HTERT RPE-1 (cell line): ENCODE data around the gene LSM8.
"Not testable (repeated sequence)": the region's sequence is repeated elsewhere in the genome, so short reads cannot be mapped to it uniquely, and the experiment has no call there.

Experiments
- in situ Hi-C: fragments of 300-500 bp; cut with MboI; formaldehyde crosslinking; loops from 4 replicates; pipeline ENCODE4 v1.14.3; 2020; ENCODE audit warnings: low sequenced_read_pairs

LSM8 gene

DNA sequence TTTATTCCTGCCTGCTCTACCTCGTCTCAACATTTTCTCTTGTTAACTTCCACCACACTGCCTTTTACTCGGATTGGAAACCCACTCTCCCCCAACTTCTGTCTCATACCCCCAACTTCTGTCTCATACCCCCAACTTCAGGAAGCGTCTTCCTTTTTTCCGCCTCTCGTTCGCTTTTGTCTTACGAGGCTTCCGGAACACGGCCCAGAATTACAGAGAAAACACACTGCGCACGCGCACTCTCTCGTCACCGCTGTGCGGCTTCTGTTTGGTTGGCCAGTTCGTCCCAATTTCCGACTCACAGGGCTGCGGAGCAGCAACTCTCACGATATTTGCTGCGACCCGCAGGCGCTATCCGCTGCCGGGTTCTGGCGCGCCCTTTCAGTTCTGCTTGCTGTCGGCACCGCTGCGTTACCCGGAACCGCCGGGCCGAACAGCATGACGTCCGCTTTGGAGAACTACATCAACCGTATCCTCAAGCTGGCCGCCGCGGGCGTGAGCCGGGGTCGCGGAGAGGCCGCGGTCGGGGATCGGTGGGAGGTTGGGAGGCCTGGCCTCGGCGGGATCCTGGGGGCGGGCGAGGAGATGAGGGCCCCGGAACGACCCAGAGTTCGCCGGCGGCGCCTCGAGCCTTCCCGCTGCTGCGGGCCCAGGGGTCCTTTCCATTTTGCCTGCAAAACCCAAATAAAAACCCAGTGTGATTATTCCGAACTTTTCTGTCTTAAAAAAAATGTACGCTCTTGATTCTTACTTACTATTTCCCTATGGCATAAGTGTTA is at the start of gene LSM8:
LSM8 (plus strand) TSS at position 379 of the 779 bp plus-strand sequence; CDS start at position 439, 60 bp downstream.
- in situ Hi-C loops, result no loop called here

DNA sequence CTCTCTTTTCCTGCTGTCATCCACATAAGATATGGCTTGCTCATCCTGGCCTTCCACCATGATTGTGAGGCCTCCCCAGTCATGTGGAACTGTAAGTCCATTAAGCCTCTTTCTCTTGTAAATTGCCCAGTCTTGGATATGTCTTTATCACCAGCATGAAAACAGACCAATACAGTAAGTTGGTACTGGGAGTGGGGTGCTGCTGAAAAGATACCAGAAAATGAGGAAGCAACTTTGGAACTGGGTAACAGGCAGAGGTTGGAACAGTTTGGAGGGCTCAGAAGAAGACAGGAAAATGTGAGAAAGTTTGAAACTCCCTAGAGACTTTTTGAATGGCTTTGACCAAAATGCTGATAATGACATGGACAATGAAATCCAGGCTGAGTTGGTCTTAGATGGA is 49.5 kb upstream of the LSM8 start:
- in situ Hi-C loops, result not testable (repeated sequence)

DNA sequence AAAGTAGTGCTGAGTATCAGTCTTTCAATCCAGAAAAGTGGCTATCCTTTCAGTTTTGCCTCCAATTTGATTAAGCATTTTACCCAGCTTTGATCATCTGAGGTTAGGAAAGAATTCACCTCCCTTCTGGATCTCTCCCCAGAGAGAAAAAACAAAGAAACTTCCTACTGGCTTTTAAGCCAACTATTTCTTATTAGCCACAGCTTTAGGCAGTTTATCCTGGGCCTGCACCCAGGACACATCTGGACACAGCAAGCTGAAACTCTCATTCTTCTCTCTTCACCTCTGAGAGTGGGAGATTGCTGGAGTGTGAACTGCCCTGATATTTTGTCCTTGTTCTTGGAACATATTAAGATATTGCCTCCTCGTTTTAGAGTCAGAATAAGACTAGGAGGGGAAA is 43.5 kb upstream of the LSM8 start:
- in situ Hi-C loops, result no loop called here

DNA sequence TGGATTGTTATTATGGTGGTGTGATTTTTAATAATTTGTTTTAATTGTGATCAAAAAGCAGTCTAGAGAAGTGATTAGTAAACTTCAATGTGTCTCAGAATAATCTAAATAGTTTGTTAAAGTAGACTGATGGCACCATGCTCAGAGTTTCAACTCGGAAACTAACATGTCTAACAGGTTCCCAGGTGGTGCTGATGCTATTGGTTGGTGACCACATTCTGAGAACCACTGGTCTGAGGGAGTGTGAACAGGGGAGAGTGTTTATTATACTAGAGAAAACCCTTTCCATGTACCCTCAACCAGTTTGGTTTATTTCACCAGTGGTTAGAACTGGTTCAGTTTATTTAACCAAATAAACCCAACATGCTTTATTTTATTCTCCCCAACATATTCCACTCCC is 42.0 kb upstream of the LSM8 start:
- in situ Hi-C loops, result no loop called here

DNA sequence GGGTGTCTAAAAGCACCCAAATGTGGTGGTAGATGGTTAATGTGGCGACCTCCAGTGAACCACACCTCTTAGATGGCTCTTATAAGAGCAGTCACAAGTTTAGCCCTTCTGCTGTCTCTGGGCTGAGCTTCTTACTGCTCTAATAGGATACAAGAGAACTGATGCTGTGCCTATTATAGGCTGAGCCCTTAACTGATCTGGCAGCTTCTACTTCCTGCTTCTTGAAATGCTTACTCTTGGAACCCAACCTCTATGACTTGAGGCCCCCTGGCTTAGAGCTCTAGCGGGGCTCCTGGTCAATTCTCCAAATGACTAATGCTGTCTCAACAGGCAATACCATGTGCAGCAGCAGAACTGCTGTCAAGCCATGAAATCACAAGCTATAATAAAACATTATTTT is 35.0 kb upstream of the LSM8 start:
- in situ Hi-C loops, result no loop called here

DNA sequence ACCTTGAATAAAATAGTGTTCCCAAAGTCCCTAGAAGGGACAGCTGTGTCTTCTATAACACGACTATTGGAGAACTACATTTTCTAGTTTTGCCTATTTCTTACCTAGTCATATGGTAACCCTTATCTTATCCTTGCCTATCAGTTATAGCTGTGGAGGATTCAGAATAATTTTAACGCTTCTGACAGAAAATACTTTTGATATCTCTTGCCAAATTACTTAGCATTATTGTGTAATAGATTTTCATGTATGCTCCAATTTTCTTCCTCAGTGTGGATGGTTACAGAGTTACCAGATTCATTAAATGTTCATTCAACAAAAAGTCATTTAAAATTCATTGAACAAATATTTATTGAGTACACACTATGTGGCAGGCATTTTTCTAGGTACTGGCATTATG is 34.6 kb upstream of the LSM8 start:
- in situ Hi-C loops, result no loop called here

DNA sequence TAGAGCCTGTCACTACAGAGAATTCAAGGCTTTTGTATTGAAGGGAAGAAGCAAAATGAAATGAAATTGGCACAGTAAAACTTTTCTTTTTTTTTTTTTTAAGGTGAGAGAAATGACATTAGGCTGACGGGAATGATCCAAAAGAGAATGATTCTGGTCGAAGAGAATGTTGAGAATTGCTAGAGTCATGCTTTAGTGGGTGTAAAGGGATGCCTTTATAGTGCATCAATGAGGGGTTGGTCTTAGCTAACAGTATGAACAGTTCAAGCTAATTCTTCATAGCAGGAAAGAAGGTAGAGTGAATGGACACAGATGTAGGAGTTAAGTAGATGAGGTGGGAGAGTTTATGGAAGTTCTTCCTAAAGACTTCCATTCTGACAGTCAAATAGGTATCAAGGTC is 32.3 kb upstream of the LSM8 start:
- in situ Hi-C loops, result no loop called here

DNA sequence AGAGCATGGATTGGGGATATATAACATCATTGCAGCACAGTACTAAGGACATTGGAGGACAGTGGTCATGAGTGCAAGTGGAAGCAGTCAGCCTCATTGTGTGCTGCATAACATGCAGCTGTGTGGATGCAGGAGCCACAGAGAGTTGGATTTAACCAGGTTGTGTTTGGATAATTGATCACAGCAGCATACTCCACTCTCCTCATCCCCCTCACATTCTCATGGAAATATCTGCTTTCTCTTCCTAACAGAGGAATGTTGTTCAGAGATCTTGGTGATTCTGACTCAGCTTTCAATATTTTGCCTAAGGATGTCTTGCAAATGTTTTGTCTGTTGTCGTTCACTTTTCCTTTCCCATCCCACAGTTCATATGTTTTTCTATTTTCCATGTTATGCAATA is 31.8 kb upstream of the LSM8 start:
- in situ Hi-C loops, result no loop called here

DNA sequence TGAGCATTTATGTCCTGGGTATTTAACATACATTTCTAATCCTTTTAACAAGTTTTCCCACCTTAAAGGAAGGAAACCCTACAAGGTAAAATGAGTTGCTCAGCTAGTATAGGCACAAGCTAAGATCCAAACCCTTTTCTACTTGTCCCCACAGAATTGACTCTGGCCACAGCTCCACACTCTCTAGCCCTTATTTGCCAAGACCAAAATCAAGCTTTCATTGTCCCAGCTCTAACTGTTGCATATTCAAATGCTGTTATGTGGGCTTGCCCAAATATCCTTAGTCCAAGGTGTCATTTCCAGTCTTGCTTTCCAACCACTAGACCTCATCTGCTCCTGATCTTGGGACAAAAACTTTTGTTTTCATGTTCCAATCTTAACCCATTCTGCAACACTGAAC is 31.3 kb upstream of the LSM8 start:
- in situ Hi-C loops, result no loop called here

DNA sequence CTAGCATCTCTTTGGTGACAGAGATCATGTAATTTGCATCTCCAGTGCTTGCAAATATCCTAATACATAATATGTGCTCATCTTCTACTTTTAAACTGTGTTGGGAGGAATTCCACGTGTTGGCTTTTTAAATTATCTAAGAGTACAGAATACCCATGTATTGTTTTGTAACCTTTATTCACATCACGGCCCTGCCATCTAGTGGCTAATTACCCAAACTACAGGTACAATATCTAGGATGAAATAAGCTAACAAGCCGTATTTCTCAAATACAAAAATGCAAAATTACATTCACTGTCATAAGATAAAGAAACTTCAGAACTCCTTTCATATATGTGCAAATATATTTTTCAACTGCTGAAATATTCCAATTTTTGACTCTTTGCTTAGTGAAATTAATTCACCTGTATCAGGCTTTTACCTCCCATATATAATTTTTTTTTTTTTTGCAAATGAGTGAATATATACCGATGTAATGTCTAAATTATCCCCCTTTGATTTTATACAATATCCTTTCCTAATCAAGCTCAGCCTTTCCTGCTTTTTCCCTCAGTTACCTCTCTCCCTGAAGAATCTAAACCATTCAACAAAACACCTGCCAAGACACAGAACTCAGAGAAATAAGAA is 30.3 kb upstream of the LSM8 start:
- in situ Hi-C loops, result no loop called here

DNA sequence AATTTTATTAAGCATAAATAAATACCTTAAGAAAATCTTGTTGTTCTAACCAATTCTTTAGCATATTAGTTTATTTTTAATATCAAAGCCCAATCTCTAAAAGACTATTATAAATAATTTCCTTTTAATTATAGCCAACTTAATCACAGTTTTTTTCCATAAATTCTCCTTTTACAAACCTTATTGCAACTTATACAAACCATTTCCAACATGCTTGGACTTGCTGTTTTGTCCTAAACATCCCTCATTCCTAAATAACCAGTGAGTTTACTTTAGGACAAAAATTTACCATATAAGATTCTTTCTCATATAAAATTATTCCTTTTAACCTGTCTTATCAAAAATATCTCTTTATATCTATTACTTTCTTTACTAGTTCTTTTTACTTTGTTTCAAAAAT is 25.2 kb upstream of the LSM8 start:
- in situ Hi-C loops, result no loop called here

DNA sequence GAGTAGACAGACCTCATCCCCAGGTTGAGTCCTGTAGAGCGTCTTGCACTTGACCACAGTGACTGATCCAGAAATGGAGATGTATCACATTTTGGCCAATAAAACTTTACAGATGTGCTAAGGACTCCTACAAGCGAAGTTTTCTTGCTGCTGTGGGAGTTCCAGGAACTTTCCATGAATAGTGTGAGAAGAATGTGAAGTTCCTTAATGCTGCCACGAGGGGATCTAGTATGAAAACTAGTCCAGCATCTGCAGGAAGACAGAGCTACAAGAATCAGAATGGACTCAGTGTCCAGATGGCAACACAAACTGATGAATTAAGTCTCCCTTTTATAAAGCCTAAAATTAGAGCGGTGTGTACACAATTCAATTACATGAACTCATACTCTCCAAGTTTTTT is 14.8 kb upstream of the LSM8 start:
- in situ Hi-C loops, result no loop called here

DNA sequence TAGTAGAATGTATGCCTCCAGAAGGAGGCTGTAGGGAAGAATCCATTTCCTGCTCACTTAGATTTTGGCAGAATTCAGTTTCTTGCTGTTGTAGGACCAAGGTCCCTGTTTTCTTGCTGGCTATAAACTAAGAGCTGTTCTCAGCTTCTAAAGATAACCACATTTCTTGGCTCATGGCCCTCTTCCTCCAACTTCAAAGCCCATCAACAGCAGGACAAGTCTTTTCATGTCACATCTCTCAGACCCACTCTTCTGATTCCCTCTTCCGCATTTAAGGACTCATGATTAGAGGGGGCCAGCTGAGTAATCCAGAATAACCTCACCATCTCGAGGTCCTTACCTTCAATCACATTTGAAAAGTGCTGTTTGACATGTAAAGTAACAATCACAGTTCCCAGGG is 8.2 kb upstream of the LSM8 start:
- in situ Hi-C loops, result no loop called here

DNA sequence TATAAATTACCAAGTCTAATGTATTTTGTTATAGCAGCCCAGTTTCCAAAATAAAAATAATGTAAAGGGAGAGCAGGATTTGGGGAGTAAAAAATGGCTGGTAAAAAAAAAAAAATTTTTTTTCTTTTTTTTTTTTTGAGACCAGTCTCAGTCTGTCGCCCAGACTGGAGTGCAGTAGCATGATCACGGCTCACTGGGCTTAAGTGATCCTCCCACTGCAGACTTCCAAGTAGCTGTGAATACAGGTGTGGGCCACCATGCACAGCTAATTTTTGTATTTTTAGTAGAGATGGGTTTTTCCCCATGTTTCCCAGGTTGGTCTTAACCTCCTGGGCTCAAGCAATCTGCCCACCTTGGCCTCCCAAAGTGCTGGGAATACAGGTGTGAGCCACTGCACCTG is 4.8 kb upstream of the LSM8 start:
- in situ Hi-C loops, result no loop called here

DNA sequence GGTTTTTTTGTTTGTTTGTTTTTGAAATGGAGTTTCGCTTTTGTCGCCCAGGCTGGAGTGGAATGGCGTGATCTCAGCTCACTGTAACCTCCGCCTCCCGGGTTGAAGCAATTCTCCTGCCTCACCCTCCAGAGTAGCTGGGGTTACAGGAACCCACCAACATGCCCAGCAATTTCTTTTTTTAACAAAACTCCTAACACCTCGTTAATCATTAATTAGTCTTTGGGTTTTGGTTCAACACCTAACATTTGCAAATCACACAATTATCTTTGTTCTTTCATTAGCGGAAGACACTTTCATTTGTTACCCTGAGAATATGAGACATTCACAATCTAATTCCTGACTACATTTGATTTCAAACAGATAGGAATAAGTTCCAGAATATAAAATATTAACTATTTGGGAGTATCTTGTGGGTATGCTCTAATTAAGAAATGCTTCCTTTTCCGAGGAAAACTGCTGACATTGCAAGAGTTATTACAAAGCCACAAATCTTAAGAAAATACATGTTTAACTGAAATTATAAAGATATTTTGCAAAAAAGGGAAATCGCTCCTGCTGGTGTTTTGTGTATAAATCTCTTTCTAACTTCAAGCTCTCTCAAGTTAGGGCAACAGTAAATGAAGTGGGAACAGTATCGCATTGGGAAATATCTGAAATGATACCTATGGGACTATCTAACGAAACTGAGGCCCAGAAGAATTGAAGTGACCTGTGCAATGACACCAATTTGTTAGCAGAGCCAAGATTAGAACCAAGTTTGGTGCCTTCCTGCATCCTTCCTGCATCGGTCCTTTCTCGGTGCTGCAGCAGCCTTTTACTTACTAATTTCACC is 1.2 kb upstream of the LSM8 start:
- in situ Hi-C loops, result no loop called here

DNA sequence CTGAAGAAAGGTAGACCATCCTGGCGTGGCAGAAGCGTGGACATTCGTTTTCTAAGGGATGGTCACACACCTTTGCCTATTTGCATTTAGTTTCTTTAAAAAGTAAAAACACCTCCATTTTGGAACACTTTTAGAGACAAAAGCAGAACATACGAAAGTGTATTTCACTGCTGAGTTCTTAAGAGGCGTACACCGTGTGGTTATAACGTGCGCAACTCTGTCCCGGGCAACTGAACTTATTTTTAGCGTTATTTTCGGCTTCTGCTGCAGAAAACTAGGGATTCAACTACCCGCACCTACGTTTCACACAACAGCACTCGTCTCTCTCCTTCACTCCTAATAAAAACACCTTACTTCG is 557 bp upstream of the LSM8 start:
- in situ Hi-C loops, result no loop called here

DNA sequence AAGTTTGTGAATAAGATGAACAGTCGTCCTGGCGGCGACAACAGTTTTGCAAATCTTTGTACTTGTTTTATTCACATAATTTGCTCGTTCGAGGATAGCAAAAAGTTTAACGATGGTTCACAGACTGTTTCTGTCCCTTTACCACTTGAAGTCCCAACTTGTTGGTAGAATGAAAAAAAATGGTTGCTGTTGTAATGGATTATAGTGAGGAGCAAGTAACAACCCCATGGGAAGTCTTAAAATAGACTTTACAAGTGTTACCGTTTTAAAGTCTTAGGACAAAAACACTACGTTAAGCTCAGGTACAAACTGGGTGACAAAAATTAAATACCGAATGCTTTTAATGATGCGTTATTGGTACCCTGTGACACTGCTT is 589 bp downstream of the LSM8 start:
- in situ Hi-C loops, result no loop called here

DNA sequence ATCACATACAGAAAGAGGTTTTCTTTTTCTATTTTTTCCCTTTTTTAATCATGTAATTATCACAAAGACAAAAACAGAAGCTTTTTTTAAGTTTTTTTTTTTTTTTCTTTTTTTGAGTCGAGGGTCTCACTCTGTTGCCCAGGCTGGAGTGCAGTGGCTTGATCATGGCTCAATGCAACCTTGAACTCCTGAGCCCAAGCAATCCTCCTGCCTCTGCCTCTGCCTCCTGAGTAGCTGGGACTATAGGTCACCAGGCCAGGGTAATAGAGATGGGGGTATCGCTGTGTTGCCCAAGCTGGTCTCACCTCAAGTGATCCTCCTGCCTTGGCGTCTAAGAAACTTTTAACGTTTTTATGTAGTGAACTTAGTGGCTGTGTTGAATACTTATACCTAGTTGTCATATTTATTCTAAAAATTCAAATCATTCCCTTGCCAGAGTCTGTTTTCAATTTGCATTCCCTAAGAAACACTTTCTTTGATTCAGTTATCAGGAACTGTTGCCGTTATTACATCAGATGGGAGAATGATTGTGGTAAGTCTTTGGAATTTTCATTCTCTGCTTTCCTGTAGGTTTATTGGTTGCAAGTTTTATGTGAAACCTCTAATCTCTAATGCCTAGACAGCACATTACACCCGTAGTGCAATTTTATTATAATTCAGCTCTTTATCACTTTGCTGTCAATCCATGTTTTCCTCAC is 1.3 kb downstream of the LSM8 start:
- in situ Hi-C loops, result no loop called here

DNA sequence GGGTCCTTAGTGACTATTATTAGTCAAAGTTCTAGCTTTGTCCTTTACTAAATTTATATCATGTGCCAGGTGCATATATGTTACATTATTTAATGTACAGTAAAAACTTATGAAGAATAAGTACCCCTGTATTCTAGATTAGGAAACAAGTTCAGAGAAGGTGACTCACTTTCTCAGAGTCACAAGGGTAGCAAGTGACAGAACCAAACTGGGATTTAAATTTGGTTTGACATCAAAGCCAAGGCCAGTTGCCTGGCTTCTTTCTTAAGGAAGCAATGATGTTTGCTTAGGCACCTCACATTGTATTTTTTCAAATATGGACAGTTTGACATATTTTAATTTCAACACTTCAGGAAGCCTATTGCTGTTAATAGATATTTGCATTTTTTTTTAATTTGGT is 2.5 kb downstream of the LSM8 start:
- in situ Hi-C loops, result no loop called here

DNA sequence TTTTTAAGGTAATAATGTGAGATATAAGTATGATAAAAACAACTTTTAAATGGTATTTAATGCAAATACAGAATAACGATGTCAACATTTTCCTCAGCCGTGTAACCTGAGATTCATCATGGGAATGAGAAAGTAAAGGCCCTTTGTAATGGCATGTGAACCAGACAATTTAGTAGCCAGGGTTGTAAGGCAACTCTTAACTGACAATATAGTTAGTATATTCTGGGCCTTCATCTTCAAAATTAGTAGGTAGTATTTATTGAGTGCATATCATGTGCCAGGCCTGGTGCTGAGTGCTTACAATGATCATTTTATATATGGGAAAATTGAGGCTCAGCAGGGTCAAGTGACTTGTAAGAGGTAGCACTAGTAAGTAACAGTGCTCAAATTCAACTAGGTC is 10.6 kb downstream of the LSM8 start:
- in situ Hi-C loops, result no loop called here

DNA sequence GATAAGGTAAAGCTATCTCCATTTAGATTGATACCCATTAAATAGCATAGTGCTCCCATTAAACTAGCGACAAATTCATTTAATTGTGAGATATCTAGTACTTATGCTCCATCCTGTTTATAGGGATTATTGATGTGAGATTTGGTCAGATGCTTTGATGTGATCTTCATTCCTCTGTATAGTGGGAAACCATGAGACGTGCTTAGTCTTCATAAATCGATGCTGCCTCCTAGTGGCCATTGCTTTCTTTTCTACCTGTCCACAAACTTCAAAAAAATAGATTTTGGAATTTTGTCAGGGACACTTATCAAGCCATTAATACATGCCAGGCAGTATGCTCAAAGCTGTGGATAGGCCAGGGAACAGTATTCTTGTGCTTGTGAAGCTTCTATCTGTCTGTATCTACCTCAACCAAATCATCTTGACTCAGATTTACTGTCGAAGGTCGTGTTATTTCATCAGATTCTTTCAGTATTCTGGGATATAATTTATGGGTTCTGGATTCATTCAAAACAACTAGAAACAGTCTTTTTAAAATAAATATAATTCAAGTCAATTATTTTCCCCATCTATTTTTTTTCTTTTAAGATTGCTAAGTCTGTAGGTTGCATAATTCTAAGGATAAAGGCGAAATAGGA is 12.0 kb downstream of the LSM8 start:
- in situ Hi-C loops, result no loop called here
